Measurements from ENCODE around the gene ACTN1.

Gene ACTN1

DNA sequence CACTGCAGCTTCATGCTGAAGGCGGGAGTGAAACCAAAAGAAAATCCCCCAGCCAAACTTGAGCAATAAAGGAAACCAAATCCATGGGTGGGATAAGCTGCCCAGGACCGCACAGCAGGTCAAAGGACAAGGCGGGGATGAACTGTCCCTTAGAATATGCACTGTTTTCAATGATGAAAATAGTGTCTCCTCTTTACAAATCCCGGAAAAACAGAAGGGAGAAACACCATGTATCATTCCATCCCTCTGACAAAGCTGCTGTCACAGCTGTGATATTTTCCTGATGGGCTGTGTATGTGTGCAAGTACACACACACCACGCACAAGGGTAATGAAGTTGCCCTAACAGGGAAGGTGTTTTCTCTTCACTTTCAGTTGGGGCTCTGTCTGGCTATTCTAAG lies 70.3 kb downstream of the ACTN1 start:
- DNase-seq = no peak

GRCh38 chr14:68908201-68908600 lies 70.9 kb downstream of the ACTN1 start:
- DNase-seq = no peak

GRCh38 chr14:68906439-68906838 lies 72.7 kb downstream of the ACTN1 start:
- DNase-seq = no peak

DNA sequence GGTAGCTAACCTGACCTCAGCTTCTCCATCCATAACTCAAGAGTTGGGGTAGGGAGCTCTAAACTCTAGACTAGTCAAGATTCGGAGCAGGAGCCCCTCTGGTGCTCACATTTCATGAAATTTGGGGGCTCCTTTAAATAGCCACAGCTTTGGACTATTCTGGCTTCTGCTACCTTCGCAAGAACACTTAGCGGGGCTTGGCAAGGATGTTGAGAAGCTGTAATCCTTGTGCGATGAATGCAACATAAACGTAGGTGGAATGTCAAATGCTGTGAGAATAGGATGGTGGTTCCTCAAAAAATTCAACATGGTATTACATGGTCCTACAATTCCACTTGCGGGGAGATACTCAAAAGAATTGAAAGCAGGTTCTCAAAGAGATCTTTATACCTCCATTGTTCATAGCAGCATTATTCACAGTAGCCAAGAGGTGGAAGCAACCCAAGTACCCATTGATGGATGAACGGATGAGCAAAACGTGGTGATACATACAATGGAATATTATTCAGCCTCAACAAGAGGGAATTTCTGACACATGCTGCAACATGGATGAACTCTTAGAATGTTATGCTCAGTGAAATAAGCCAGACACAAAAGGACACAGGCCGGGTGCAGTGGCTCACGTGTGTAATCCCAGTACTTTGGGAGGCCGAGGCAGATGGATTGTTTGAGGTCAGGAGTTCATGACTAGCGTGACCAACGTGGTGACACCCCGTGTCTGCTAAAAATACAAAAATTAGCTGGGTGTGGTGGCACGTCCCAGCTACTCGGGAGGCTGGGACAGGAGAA lies 73.8 kb downstream of the ACTN1 start:
- no peak for DNase-seq

DNA sequence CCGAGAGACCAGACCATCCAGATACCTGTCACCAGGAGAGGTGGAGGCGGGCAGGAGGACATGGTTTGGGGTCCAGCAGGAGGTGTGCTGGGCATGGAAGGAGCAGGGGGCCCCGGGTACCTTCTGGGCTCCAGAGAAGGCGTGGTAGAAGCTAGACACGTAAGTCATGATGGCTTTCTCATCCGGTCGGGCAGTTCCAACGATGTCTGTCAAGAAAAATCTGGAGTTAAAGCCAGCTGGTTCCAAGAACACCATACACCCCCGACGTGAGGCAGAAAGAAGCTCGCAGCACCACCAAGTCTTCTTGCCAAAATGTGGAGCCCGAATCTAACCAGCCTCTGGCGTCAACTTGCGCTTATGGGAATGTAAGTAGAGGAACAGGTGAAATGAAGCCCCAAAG lies 76.7 kb downstream of the ACTN1 start:
- DNase-seq = no peak

GRCh38 chr14:68899033-68899603 lies 80.0 kb downstream of the ACTN1 start:
- DNase-seq = no peak

DNA sequence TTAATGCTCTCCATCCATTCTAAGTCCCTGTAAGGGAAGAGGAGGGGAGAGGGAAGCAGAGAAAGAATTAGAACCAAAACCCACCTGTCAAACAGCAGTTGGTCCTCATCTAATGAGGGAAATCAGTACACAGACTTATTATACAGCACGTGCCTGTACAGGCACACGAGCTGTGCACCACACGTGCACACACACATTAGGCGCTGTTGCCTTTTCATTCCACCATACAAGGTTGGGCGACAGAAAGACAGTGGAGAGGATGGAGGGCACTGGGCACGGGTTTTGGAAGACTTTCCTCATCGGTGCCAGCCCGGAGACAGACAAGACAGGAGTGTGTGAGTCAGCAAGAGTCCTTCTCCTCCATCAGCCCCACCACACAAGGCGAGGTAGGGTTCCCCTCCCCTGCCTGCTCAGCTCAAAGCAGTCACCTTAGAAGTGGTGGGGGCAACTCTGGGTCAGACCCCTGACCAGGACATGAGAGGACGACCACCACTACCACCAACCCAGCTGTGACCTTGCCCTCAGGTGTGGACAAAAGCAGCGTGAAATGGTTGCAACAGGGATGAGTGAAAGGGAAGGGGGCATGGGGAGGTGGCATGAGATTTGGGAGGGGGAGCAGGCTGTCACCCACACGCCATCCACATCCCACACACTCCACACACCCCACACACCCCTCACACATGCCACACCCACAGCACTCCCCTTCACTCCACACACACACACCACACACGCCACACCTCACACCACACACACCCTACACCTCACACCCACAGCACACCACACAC lies 80.7 kb downstream of the ACTN1 start:
- no peak for DNase-seq

DNA sequence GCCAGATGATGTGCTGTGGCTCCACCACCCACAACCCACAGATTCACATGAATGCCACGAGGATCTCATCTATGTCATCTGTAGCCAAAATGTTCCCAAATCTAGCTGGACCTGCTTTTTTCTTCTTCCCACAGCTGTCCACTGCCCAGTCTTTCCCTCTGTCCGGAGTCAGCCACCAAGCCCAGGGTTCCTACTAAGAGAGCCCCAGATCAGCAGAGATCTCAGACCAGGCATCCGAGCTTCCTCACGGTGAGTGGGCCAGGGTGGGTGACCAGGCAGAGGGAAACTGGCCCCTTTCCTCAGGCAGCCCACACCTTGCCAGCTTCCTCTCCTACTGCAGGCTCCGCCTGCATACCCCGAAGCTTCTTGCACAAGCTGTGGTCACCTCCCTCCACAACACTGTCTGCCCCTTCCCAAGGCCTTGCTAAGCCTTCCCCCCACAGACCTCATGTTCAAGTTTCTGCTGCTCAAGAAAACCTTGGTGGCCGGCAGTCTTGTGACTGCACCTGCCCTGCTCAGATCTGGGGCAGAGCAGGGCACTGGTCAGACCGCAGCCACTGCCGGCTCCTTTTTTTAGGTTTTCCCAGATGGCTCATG lies 81.4 kb downstream of the ACTN1 start:
- DNase-seq = no peak

GRCh38 chr14:68896132-68896531 lies 83.0 kb downstream of the ACTN1 start:
- DNase-seq = no peak

DNA sequence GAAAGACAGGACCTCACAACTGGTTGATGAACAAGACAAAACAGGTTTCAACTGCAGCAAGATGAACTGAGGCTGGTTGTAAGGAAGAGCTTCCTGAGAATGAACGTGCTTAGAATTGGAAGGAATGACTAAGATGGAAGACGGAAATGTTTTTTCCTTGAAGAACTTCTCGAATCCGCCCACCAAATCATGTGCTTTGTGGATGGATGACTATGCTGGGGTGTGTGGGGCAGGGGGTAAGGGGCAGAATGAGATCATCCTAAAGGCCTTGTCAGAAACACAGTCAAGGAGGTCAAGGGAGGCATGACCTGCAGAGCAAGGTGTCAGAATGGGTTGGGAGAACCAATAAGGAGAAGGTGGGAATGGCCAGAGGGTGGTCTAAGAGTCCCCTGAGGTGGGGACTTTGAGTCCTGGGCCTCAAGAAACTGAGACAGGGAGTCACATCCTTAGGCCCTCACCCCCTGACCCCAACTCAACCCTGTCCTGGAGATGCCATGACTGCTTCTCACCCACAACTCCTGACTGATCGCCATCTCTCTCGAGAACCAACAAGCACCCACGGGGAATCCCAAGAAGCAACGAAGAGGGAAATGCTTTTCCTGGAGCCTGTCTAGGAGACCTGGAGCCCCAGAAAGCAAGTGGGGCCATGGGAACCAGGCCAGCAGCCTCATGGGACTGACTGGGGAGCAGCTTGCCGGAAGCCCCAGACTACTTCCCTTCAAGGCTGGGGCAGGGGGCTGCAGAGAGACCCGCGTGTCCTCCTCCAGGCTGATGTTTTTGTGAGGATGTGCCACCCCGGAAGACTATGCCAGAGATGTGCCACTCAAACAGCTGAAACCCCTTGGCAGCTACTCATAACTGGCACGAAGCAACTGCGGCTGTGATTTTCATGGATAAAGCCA lies 84.0 kb downstream of the ACTN1 start:
- no peak for DNase-seq

DNA sequence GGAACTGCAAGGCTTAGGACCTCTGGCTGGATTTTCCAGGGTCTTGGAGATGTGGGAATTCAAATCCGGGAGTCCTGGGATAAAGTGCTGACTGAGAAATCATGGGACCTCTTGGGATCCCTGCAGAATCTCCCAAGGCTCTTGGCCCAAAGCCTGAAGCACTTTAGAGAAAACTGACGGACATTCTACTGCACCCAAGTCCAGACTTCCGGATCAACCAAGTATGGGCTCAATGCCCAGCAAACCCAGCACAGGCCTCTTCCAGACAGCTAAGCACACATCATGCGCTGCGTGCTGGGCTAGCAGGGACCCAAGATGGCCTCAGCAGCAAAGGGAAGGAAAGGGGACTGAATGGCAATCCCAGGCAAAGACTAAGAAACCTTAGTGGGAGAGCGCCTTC lies 85.0 kb downstream of the ACTN1 start:
- DNase-seq = no peak

DNA sequence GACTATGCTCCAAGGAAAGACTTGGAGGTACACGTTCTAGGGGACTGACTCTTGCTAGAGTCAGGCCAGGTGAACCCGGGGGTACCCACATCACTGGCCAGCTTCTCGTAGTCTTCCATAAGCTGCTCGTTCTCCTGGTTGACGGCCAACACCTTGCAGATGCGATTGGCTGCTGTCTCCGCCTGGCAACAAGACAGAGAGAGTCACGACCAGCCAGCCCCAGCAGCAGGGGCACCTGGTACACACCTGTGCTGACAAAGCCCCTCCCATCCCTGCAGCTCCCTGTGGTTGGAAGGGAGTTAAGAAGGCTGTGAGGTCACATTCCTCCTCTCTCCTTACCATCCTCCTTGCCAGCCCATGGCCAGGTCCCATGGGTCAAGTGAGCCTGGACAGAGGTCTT lies 85.5 kb downstream of the ACTN1 start:
- no peak for DNase-seq

DNA sequence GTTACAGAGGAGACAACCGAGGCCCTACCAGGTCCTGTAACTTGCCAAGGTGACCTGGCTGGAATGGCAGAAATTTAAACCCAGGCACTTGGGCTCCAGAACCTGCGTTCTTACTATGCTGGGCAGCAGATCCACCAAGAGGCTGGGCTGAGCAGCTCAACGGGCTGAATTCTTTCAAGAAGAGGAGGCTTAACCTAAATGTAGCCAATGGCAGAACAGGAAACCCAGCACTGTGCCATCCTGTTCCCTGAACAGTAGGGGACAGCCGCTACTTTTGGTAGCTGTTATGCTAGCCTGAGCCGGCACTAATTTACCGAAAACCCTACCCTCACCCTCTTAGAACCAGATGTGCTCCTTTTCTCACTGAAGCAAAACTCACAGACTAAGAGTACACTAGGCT lies 86.1 kb downstream of the ACTN1 start:
- no peak for DNase-seq

DNA sequence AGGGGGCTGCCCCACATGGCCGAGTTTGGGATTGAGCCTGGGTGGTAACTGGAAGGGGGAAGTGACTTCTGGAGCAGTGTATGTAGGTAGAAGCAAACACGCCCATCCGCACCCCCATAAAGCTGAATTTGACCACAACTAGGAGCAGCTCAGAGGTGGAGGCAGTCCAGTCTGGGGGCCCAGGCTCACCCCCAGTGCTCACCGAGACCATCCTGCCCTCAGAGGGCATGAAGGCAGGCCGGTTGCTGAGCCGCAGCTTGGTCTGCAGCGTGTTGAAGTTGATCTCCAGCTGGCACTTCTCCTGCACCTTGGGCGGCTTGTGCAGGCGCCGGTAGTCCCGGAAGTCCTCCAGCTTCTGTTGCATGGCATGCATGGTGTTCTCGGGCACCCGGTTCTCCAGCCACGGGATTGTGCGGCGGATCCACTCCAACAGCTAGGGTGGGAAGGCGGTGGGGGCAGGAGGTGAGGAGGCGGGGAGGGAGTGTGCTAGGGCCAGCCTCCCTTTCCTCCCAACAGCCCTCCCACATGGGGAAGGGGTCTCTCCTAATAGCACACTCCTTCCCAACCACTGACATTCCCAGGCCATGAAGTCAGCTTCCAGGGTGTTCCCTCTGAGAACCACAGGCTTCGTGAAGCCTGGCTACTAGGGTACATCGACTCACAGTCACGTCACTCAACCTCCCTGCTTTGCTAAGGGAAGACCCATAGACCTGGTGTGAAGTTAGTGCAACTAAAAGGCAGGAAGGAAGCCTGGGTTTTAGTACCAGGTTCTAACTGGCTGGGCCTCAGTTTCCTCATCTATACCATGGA lies 87.0 kb downstream of the ACTN1 start:
- no peak for DNase-seq

DNA sequence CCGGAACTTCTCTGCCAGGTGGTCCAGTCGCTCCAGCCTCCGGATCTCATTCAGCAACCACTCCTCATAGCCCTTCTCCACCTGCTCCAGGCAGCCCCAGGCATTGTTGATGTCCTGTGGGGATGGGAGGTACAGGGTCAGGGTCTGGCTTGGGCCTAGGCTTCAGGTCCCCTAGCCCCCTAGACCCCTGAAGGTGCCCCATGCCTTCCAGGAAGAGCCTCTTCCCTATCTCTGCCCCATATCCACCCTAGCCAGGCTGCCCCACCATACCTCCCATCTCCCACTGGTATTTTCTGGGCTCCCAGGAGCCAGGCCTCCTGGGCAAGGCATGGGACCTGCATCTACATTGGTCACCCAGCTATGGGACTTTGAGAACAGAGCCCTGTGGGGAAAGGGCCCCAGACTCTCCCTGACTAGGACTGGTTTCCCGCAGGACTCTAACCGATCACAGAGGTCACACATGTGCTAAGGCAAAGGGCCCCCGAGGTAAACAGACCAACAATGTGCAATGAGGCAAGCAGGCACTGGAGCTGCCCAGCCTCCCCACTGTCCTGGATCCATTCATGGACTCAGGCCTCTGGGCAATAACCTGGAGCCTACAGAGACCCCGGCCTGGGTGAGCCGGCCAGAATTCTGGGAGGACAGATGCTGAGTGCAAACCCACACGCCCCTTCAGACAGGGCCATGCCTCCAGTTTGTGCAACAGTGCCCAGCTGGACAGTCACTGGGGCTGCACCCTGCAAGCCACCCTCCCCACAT lies 88.8 kb downstream of the ACTN1 start:
- DNase-seq = no peak

DNA sequence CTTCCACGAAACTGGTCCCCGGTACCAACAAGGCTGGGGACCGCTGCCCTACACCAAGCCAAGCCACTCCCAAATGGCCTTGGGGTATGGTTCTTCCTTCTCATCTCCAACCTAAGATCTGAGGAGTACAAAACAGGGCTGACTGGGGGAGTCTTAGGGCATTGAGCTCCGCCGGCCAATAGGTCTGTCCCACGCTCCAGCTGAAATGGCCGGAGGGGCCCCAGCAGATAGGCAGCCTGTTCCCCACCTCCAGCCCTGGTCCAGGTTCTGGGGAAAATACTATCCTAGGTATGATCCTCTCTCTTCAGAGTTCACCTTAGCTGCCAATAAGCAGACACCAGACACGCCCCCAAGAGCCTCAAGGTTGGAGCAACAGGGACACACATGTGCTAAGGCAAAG lies 90.2 kb downstream of the ACTN1 start:
- no peak for DNase-seq

DNA sequence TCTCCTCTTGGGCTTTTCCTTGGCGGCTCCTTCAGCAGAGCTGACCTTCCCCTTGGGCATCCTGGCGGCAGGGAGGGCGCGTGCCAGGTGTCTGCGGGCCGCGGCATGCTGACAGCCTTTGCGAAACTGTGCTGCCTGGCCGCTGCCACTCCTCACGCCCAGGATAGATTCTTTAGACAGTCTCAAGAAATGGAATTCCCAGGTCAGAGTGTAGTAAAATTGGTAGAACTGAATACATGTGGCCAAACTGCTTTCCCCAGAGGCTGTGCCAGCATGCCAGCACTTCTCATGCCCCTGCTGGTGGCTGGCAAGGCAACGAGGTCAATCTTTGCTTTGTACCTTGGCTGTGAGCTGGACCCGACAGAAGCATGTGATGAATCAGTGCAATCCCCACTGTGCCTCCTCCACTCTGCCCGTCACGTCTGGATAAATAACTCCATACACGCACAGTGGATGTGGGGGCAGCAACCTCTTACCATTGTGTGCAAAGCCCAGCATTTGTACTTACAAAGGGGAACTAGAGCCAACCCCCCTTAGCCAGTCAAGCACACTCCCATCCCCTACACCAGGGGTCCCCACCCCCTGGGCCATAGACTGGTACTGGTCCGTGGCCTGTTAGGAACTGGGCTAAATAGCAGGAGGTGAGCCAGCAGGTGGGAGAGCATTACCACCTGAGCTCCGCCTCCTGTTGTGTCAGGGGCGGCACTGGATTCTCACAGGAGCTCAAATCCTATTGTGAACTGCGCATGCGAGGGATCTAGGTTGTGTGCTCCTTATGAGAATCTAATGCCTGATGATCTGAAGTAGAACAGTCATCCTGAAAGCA lies 90.9 kb downstream of the ACTN1 start:
- no peak for DNase-seq

DNA sequence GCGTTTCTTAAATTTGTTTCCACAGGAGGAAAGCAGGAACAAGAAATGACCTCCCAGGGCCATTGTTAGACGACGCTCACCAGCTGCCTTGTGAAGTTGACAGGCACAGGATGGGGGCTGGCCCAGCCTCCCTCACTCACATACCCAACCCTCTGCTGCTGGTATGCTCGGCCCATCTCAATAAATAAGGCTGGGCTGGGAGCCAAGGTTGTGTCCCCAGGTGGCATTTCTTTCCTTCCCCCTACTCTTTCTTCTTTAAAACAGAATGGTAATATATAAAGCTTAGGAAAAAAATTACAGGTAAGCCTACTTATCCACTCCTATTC lies 93.0 kb downstream of the ACTN1 start:
- DNase-seq = no peak

DNA sequence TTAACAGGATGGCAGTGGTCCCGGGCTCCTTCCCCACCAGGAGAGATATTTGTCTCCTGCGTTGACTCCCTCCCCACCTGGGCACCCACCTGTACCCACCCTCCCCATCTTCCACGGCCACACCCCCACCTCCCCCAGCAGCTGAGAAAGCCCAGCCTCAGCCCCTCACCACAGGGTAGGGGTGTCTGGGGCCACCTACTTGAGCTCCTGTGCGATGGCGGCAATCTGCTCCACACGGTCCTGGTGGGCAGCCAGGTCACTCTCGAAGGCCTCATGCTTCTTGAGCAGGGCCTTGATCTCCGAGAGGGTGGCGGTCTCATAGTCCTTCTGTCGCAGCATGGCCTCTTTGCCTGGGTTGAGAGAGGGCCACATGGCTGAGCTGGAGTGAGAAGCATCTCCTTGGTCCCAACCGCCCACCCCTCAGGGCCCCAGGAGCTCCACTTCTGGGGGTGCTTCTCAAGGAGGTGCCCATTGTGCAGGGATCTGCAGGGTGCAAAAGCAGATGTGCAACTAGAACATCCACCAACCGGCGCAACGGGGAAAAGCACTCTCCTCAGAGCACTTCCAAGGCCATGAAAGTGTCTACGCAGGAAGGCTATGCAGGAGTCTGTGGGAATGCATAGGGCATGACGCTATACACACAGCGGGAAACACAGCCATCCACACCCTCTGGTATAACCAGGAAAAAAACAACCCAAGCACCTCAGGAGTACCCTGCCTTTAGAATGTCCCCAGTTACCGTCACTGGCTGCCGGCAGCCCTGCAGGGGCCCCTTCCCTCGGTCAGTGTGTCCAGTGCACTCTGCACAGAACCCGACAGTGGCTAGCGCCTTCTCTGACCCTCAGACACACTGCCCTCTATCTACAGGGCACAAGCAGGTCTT lies 93.6 kb downstream of the ACTN1 start:
- DNase-seq = no peak
